ENCODE results near the gene OTX1. TPM values are rescaled to one million over a fixed set of nuclear protein-coding genes. Genes with fewer than 3 reads are reported as not detected.

Gene OTX1
- total RNA-seq, 1 experiment from 2014 or later: 0.90 TPM

GRCh38 chr2:63007813-63008458, 42.7 kb upstream of the OTX1 start:
- Mint-ChIP-seq H3K27ac (no peak overlapping the region), H3K9me3 (no peaks in the 10 kb centered on the region), H3K4me1 (peaks cover 35% of the 10 kb centered on the region), H3K36me3 (no peaks in the 10 kb centered on the region), H3K4me3 (no peak overlapping the region), H3K27me3 (ENCODE audit: low read depth) (peaks cover 38% of the 10 kb centered on the region)
- ATAC-seq (no peak), DNase-seq (ENCODE audit: low spot score) (no peak)
- ChIA-PET CTCF (no interaction called here), POLR2A (no interaction called here)
- no peak for TF ChIP-seq ZNF263 (CRISPR knock-in tag; IDR thresholded peaks at IDR 0.05; ENCODE audit: low read depth)
- no peak for TF ChIP-seq TEAD4 (CRISPR knock-in tag; IDR thresholded peaks at IDR 0.05)
- no peak for TF ChIP-seq IRF1 (CRISPR knock-in tag; IDR thresholded peaks at IDR 0.05)
- TF ChIP-seq EMX1 (CRISPR knock-in tag; IDR thresholded peaks at IDR 0.05): no peak
- no peak for TF ChIP-seq JAZF1 (CRISPR knock-in tag; IDR thresholded peaks at IDR 0.05)
- TF ChIP-seq E2F5 (CRISPR knock-in tag; IDR thresholded peaks at IDR 0.05): no peak
- no peak for TF ChIP-seq ATF1 (CRISPR knock-in tag; IDR thresholded peaks at IDR 0.05)
- TF ChIP-seq JUN (CRISPR knock-in tag; IDR thresholded peaks at IDR 0.05): no peak
- TF ChIP-seq CREM (CRISPR knock-in tag; IDR thresholded peaks at IDR 0.05): no peak
- no peak for TF ChIP-seq FOXJ3 (CRISPR knock-in tag; IDR thresholded peaks at IDR 0.05; ENCODE audit: borderline replicate concordance)

- POLR2A ChIA-PET: no interaction called here
- DNase-seq (ENCODE audit: low spot score): no peak
- H3K4me1 Mint-ChIP-seq: peaks cover 44% of the 10 kb centered on the region
- no peak; the same call in 1 of the 2 replicates for ATAC-seq
- no peaks in the 10 kb centered on the region for H3K36me3 Mint-ChIP-seq
- CTCF ChIA-PET: no interaction called here
- H3K4me3 Mint-ChIP-seq: no peak overlapping the region
- H3K27ac Mint-ChIP-seq: no peak overlapping the region
- no peaks in the 10 kb centered on the region for H3K9me3 Mint-ChIP-seq
- peaks cover 38% of the 10 kb centered on the region for H3K27me3 Mint-ChIP-seq (ENCODE audit: low read depth)
- TF ChIP-seq CDX4 (CRISPR knock-in tag; IDR thresholded peaks at IDR 0.05; ENCODE audit: borderline replicate concordance): no peak
- TF ChIP-seq USF2 (CRISPR knock-in tag; IDR thresholded peaks at IDR 0.05): no peak
- no peak for TF ChIP-seq E2F4 (CRISPR knock-in tag; IDR thresholded peaks at IDR 0.05; ENCODE audit: borderline replicate concordance, low read depth)
- no peak for TF ChIP-seq TCF7 (CRISPR knock-in tag; IDR thresholded peaks at IDR 0.05; ENCODE audit: low read depth)
- TF ChIP-seq MLX (CRISPR knock-in tag; IDR thresholded peaks at IDR 0.05): no peak
- no peak for TF ChIP-seq ZSCAN18 (CRISPR knock-in tag; IDR thresholded peaks at IDR 0.05)
- no peak for TF ChIP-seq CTCF (IDR thresholded peaks at IDR 0.05)
- TF ChIP-seq TEAD1 (CRISPR knock-in tag; IDR thresholded peaks at IDR 0.05): no peak
- TF ChIP-seq AR (CRISPR knock-in tag; IDR thresholded peaks at IDR 0.05): no peak
- TF ChIP-seq GRHL2 (CRISPR knock-in tag; IDR thresholded peaks at IDR 0.05; ENCODE audit: insufficient replicate concordance, severe bottlenecking): no peak
- no peak for TF ChIP-seq KAT7 (CRISPR knock-in tag; IDR thresholded peaks at IDR 0.05; ENCODE audit: borderline replicate concordance)
These were observed 41.8 kb upstream of the OTX1 start for GRCh38 chr2:63008838-63009237.

Measured in WTC11 (cell line).